Measurements from ENCODE around the gene DAGLA. TPM values are rescaled to one million over a fixed set of nuclear protein-coding genes. Genes with fewer than 3 reads are reported as not detected.

DAGLA gene
- total RNA-seq, 1 experiment from 2014 or later = 8.6 TPM

GRCh38 chr11:61636676-61637075 lies 43.5 kb upstream of the DAGLA start:
- intact Hi-C loops (cut with micrococcal nuclease) = no loop called here

GRCh38 chr11:61637277-61637676 lies 42.9 kb upstream of the DAGLA start:
- POLR2A ChIA-PET (ENCODE audit: unreplicated experiment) = no interaction called here
- no TSS peak for BruUV-seq (replicated peaks)
- CTCF ChIA-PET = interaction anchor here (0.6 to 1.4 kb wide), 3 partner anchors 56 to 149 kb away, joined by 3 to 13 read pairs (median 10); no protein-coding TSS in a partner anchor

More at GRCh38 chr11:61636676-61637075, 43.5 kb upstream of the DAGLA start:
- Histone ChIP-seq H4K20me1 (ENCODE audit: low read length) (no peaks in the 10 kb centered on the region), H3K27ac (ENCODE audit: low read length) (no peak overlapping the region), H3K9me3 (ENCODE audit: low read length) (no peaks in the 10 kb centered on the region), H3F3A (ENCODE audit: low read length, unreplicated experiment) (no peaks in the 10 kb centered on the region), H3K79me2 (ENCODE audit: low read length) (no peaks in the 10 kb centered on the region), H3K4me1 (ENCODE audit: insufficient read depth, low read length) (peaks cover 13% of the 10 kb centered on the region), H2AFZ (ENCODE audit: low read length) (no peak overlapping the region), H3K9me2 (replicated peaks; ENCODE audit: low read length) (no peaks in the 10 kb centered on the region), H3K4me3 (ENCODE audit: low read length) (no peak overlapping the region), H3K36me3 (ENCODE audit: low read depth, low read length) (no peaks in the 10 kb centered on the region), H3K27me3 (ENCODE audit: low read length) (no peaks in the 10 kb centered on the region), H3K9ac (ENCODE audit: low read length) (no peak overlapping the region), H3K4me2 (ENCODE audit: low read length) (no peak overlapping the region)
- ATAC-seq (no peak), DNase-seq (no peak)
- no TSS peak for BruUV-seq (replicated peaks)
- TF ChIP-seq EZH2phosphoT487 (IDR thresholded peaks at IDR 0.05; ENCODE audit: borderline replicate concordance, low read length) = no peak
- TF ChIP-seq, protein P1, sequence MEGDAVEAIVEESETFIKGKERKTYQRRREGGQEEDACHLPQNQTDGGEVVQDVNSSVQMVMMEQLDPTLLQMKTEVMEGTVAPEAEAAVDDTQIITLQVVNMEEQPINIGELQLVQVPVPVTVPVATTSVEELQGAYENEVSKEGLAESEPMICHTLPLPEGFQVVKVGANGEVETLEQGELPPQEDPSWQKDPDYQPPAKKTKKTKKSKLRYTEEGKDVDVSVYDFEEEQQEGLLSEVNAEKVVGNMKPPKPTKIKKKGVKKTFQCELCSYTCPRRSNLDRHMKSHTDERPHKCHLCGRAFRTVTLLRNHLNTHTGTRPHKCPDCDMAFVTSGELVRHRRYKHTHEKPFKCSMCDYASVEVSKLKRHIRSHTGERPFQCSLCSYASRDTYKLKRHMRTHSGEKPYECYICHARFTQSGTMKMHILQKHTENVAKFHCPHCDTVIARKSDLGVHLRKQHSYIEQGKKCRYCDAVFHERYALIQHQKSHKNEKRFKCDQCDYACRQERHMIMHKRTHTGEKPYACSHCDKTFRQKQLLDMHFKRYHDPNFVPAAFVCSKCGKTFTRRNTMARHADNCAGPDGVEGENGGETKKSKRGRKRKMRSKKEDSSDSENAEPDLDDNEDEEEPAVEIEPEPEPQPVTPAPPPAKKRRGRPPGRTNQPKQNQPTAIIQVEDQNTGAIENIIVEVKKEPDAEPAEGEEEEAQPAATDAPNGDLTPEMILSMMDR (conservative IDR thresholded peaks at IDR 0.05; ENCODE audit: low read depth, low read length) = no peak
- no peak for TF ChIP-seq EZH2 (IDR thresholded peaks at IDR 0.05; ENCODE audit: low read length, unreplicated experiment)
- CTCF ChIA-PET = no interaction called here
- POLR2A ChIA-PET (ENCODE audit: unreplicated experiment) = no interaction called here

GRCh38 chr11:61639816-61640443 lies 40.3 kb upstream of the DAGLA start:
- H3K9me2 ChIP-seq (replicated peaks; ENCODE audit: low read length) = no peaks in the 10 kb centered on the region
- no peak overlapping the region for H3K27ac ChIP-seq (ENCODE audit: low read length)
- H2AFZ ChIP-seq (ENCODE audit: low read length) = no peak overlapping the region
- H3K4me2 ChIP-seq (ENCODE audit: low read length) = no peak overlapping the region
- ATAC-seq (peak; percentile 16; the same call in 1 of the 2 replicates), DNase-seq (peak; percentile 72)
- intact Hi-C loops (cut with micrococcal nuclease) = no loop called here
- CTCF ChIA-PET = no interaction called here
- H3K4me1 ChIP-seq (ENCODE audit: insufficient read depth, low read length) = peaks cover 18% of the 10 kb centered on the region
- POLR2A ChIA-PET (ENCODE audit: unreplicated experiment) = no interaction called here
- H4K20me1 ChIP-seq (ENCODE audit: low read length) = no peaks in the 10 kb centered on the region
- no peaks in the 10 kb centered on the region for H3K27me3 ChIP-seq (ENCODE audit: low read length)
- no peak overlapping the region for H3K4me3 ChIP-seq (ENCODE audit: low read length)
- no peaks in the 10 kb centered on the region for H3F3A ChIP-seq (ENCODE audit: low read length, unreplicated experiment)
- TF ChIP-seq EZH2 (IDR thresholded peaks at IDR 0.05; ENCODE audit: low read length, unreplicated experiment) = no peak
- TF ChIP-seq, protein P1 (conservative IDR thresholded peaks at IDR 0.05; ENCODE audit: low read depth, low read length) = no peak
- TF ChIP-seq EZH2phosphoT487 (IDR thresholded peaks at IDR 0.05; ENCODE audit: borderline replicate concordance, low read length) = no peak
- no TSS peak for BruUV-seq (replicated peaks)
- no peaks in the 10 kb centered on the region for H3K36me3 ChIP-seq (ENCODE audit: low read depth, low read length)
- no peak overlapping the region for H3K9ac ChIP-seq (ENCODE audit: low read length)
- no peaks in the 10 kb centered on the region for H3K9me3 ChIP-seq (ENCODE audit: low read length)
- H3K79me2 ChIP-seq (ENCODE audit: low read length) = no peaks in the 10 kb centered on the region

More at GRCh38 chr11:61637277-61637676, 42.9 kb upstream of the DAGLA start:
- Histone ChIP-seq H3K79me2 (ENCODE audit: low read length) (no peaks in the 10 kb centered on the region), H3K4me3 (ENCODE audit: low read length) (no peak overlapping the region), H3K4me1 (ENCODE audit: insufficient read depth, low read length) (peaks cover 15% of the 10 kb centered on the region), H3K9ac (ENCODE audit: low read length) (no peak overlapping the region), H3K9me3 (ENCODE audit: low read length) (no peaks in the 10 kb centered on the region), H3F3A (ENCODE audit: low read length, unreplicated experiment) (no peaks in the 10 kb centered on the region), H3K27ac (ENCODE audit: low read length) (no peak overlapping the region), H2AFZ (ENCODE audit: low read length) (no peak overlapping the region), H3K9me2 (replicated peaks; ENCODE audit: low read length) (no peaks in the 10 kb centered on the region), H3K27me3 (ENCODE audit: low read length) (no peaks in the 10 kb centered on the region), H3K4me2 (ENCODE audit: low read length) (no peak overlapping the region), H4K20me1 (ENCODE audit: low read length) (no peaks in the 10 kb centered on the region), H3K36me3 (ENCODE audit: low read depth, low read length) (no peaks in the 10 kb centered on the region)
- intact Hi-C loops (cut with micrococcal nuclease) = no loop called here
- ATAC-seq = no peak
- DNase-seq = no peak
- TF ChIP-seq, protein P1 (conservative IDR thresholded peaks at IDR 0.05; ENCODE audit: low read depth, low read length) = no peak
- TF ChIP-seq EZH2 (IDR thresholded peaks at IDR 0.05; ENCODE audit: low read length, unreplicated experiment) (no peak), EZH2phosphoT487 (IDR thresholded peaks at IDR 0.05; ENCODE audit: borderline replicate concordance, low read length) (no peak)

All from PC-3 (cell line).